DMS53 (cell line): ENCODE results near the gene TLL2.

Experiments
- DNase-seq: peaks from one replicate; lab custom pipeline; 2025; lab: John Stamatoyannopoulos, UW

The TLL2 gene

GRCh38 chr10:96507044-96507443 lies 6.7 kb downstream of the TLL2 start:
- DNase-seq, result no peak

DNA sequence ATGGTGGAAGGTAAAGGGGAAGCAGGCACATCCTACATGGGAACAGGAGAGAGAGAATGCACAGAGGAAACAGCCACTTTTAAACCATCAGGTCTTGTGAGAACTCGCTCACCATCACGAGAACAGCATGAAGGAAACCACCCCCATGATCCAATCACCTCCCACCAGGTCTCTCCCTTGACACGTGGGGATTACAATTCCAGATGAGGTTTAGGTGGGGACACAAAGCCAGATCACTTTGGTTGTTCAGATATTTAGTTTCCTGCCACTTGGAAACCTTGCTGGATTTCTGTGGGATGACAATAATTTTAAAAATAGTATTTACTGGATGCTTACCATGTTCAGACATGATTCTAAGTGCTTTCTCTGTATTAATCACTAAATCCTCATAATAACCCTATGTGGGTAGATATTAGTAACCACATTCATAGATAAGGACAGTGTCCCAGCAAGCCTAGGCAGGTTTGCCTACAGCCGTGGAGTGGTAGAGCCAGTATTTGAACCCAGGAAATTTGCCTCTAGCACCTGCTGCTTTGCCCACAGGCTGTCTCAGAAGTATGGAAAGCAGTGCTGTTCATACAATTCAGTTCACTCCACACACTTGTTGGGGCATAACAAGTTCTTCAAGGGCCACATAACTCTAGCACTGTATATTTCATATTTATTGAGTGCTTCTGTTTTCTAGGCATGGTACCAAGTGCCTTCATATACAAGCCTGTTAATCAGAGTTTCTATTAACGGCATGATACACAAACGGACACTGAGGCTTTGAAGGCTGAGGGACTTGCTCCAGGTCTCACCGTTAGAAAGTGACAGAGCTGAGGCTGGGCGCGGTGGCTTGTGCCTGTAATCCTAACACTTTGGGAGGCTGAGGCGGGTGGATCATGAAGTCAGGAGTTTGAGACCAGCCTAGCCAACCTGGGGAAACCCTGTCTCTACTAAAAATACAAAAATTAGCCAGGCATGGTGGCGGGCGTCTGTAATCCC lies 8.3 kb downstream of the TLL2 start:
- DNase-seq, result no peak

GRCh38 chr10:96502561-96503282 lies 11.0 kb downstream of the TLL2 start:
- peak; percentile 67 for DNase-seq

- peak; percentile 72 for DNase-seq
Measured at GRCh38 chr10:96501985-96502384, 11.7 kb downstream of the TLL2 start.

DNA sequence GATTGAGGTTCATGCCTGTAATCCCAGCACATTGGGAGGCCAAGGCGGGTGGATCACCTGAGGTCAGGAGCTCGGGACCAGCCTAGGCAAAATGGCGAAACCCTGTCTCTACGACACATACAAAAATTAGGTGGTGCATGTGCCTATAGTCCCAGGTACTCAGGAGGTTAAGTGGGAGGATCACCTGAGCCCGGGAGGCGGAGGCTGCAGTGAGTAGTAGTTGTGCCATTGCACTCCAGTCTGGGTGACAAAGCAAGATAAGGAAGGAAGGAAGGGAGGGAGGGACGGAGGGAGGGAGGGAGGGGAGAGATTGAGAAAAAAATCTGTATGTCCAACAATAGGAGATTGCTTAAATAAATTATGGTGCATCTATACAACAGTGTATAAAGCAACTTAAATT lies 13.2 kb downstream of the TLL2 start:
- no peak for DNase-seq

- DNase-seq, result no peak
Measured at GRCh38 chr10:96500050-96500449, 13.7 kb downstream of the TLL2 start.

DNA sequence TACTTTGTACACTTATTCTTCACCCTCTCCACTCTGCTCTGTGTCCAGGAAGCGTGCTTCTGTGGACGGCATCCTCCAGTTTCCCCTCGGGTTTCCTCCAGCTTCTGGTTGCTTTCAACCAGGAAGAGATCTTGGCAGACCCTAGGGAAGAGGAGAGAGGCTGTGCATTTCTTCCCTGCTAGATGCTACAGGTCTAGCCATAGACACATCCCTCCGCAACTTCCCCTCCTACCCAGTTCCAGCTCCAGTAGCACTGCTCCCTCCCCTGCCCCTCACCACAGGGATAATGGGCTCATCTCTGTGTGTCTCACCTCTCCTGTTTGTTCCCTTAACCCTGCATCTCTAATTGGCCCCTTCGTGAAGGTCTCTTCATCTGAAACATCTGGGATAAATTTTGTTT lies 16.3 kb downstream of the TLL2 start:
- no peak for DNase-seq

DNA sequence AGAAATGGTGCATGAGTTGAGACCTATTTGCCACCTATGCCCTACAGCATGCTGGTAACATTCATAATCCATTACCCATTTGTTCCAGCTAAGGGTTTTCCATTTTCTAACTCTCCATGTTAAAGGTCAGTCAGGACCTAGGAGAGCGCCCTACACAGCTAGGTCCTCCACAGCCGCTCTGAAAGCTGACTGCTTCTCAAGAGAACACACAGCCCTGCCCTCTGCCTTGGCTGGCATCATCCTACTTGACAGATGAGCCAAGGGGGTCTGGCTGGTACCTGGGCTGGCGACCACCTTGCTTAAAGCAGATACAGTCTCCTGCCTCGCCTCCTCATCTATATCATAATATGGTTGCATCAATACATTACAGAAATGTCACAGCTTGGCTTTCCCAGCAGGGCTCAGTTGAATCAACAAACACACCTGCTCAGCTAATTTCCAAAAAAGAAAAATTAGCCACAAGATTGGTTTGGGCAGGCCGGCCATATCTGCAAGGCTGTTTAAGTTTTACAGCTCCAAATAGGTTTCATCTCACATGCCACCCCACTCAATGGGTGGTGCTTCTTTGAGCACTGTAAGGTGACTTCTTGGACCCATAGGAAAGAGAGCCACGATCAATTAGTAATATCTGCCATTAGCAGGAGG lies 17.3 kb downstream of the TLL2 start:
- no peak for DNase-seq

GRCh38 chr10:96495544-96495943 lies 18.2 kb downstream of the TLL2 start:
- no peak for DNase-seq

DNA sequence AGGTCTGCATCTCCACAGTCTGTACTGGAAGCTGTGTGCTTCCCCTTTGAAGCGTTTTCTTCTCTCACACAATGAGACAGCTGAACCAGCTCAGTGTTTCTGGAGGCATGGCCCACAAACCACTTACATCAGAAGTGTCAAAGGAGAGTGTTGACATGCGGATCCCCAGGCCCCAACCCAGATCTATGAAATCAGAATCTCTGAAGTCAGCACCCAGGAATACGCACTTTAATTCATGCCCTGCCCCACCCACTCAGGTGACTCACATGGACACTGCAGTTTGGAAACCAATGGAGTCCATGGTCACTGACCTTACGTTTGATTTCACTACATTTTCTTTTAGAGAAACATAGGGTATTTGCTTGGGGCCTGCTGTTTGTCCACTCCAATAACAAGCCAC lies 19.0 kb downstream of the TLL2 start:
- DNase-seq, result no peak

GRCh38 chr10:96493871-96494525 lies 19.7 kb downstream of the TLL2 start:
- DNase-seq, result no peak

- DNase-seq, result no peak
Measured at GRCh38 chr10:96493254-96493653, 20.5 kb downstream of the TLL2 start.

DNA sequence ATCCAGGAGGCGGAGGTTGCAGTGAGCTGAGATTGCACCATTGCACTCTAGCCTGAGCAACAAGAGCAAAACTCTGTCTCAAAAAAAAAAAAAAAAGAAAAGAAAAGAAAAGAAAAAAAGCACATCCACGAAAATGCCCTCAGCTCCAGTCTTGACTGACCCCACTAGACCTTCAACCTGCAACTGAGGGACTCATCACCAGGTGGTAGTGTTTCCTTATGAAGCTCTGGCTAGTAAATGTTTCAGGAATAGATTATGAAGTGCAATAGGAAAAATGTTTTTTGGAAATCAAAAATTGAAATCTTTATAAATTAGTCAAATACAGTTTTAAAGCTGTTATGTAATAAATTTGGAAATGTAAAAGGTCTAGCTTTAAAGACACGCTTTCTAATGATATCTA lies 22.4 kb downstream of the TLL2 start:
- DNase-seq, result peak; percentile 12

- no peak for DNase-seq
Measured at GRCh38 chr10:96488161-96488935, 25.4 kb downstream of the TLL2 start.

GRCh38 chr10:96482815-96483588 lies 30.7 kb downstream of the TLL2 start:
- no peak for DNase-seq

DNA sequence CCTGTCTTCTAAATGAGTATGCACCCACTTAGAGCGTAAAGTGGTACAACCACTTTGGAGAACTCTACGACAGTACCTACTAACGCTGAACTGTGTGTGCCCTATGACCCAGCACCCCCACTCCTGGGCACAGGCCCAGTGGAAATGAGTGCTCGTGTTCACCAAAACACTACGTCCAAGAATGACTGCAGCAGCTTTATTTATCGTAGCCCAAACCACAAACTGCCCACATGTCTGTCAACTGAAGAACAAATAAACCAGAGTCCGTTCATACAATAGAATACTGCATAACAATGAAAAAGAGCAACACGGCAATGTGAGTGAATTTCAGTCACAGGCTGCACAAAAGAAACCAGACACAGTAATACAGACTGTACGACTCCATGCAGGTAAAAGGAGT lies 35.4 kb downstream of the TLL2 start:
- no peak for DNase-seq

DNA sequence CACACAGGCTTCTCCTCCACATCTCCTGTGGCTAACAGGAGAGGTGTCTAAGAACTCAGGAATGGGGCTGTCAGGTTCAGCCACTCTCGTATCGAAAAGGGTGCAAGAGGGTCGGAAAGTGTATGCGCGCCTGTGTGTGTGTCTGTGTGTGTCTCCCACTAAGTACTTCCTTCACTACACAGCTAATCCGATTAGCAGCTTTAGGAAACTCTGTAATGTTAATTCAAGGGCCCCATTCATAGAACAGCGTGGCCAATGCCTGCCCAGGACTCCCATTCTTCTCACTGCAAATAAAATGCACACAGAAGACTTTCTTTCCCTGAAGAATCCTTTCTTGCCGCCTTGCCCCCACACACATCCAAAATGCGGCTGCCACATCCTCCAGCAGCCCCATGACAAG lies 39.9 kb downstream of the TLL2 start:
- no peak for DNase-seq

GRCh38 chr10:96470116-96470743 lies 43.5 kb downstream of the TLL2 start:
- peak; percentile 71 for DNase-seq

GRCh38 chr10:96468845-96469244 lies 44.9 kb downstream of the TLL2 start:
- no peak for DNase-seq

DNA sequence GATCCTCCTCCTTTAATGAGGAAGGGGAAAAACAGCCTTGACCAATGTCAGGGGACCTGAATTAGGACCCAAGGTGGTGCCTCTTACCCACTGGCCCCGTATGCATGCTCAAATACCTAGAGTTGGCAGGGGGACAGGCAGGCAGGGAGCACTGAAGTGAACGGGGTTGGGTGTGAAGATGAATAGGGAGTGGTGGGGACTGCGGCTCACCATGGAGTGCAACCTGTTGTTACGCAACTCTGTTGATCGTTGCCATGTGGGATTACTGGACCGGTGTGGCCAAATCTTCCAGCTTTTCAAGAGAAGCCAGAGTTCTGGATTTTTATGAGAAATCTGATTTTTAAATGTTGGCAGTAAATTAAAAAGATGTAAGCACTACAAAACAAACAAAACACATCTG lies 48.1 kb downstream of the TLL2 start:
- DNase-seq, result no peak
